ENCODE results near the gene ALX4.

- TF ChIP-seq USF2 (CRISPR knock-in tag; IDR thresholded peaks at IDR 0.05) (no peak), ZNF398 (CRISPR knock-in tag; IDR thresholded peaks at IDR 0.05) (no peak), ZNF830 (CRISPR knock-in tag; IDR thresholded peaks at IDR 0.05) (no peak), MLX (CRISPR knock-in tag; conservative IDR thresholded peaks at IDR 0.05) (no peak), CTCF (IDR thresholded peaks at IDR 0.05 in 2 of 3, conservative IDR thresholded peaks at IDR 0.05 in 1 of 3; ENCODE audit: insufficient read depth in 2 of 3, low read depth in 1 of 3, low read length in 3 of 3) (no peak), GABPA (tag; conservative IDR thresholded peaks at IDR 0.05; ENCODE audit: low read depth) (no peak), HDAC2 (IDR thresholded peaks at IDR 0.05) (no peak), GATAD2A (IDR thresholded peaks at IDR 0.05) (no peak), POLR2AphosphoS5 (IDR thresholded peaks at IDR 0.05; ENCODE audit: control insufficient read depth, insufficient read depth, low read depth, low read length) (no peak), ZMIZ1 (IDR thresholded peaks at IDR 0.05; ENCODE audit: low read depth in 2 of 2, low read length in 2 of 2) (no peak), KLF10 (CRISPR knock-in tag; IDR thresholded peaks at IDR 0.05) (no peak)
Observed at GRCh38 chr11:44310206-44310462, 195 bp upstream of the ALX4 start.
